Measurements from ENCODE around the gene CPS1.

Gene CPS1

DNA sequence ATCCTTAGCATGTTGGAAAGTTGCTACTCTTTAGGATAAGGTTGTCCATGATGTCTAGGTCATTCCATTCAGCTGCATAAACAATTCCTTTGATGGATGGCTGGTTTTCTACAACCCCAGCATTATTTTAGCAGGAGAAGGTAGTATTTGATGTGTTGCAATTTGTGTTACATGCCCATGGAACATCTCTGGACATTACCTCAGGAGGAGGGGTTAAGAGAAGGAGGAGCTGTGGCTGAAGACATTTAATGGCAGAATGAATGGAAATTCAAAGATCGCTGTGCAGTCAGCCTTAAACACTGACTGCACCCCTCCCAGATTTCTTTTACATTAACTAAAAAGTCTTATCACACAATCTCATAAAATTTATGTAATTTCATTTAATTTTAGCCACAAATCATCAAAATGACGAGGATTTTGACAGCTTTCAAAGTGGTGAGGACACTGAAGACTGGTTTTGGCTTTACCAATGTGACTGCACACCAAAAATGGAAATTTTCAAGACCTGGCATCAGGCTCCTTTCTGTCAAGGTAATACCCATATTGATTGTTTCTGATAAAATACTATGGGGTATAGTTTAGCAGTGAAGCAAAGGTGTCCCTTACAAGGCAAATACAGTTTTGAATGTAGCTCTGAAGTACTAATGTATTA lies at the start of gene CPS1:
Gene CPS1, plus strand, starts transcription at position 271 of the 652 bp plus-strand sequence. Its CDS starts 135 bp downstream, at position 406.
- no peak for DNase-seq

DNA sequence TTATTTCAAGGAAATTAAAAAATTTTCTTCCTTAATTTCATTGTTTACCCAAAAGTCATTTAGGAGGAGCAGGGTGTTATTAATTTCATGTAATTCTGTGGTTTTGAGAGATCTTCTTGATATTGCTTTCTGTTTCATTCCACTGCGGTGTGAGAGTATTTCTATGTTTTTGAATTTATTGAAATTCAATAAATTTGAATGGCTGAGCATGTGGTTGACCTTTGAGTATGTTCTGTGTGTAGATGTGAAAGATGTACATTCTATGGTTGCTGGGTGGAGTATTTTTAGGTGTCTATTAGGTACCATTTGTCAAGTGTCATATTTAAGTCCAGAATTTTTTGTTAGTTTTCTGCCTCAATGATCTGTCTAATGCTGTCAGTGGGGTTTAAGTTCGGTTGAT lies 40.5 kb upstream of the CPS1 start:
- DNase-seq: no peak

- DNase-seq: no peak
Measured at GRCh38 chr2:210517264-210517663, 39.1 kb upstream of the CPS1 start.

DNA sequence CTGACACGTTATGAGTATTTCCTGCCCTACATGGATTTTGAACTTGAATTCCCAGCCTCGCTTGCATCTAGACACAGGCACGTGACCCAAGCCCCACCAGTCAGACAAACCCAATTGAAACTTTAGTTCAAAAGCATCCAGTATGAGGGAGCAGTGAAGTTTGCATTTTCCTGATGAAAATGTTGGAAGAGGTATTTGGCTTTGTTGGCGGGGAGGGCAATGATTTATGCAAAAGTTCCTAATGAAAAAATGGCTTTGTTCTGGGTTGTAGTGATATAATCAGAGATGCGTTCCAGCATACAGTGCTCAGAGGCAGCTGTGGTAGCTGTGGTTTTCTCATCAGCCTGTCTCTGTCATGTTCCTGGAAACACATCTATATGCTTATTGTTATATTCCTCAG lies 36.8 kb upstream of the CPS1 start:
- no peak for DNase-seq

DNA sequence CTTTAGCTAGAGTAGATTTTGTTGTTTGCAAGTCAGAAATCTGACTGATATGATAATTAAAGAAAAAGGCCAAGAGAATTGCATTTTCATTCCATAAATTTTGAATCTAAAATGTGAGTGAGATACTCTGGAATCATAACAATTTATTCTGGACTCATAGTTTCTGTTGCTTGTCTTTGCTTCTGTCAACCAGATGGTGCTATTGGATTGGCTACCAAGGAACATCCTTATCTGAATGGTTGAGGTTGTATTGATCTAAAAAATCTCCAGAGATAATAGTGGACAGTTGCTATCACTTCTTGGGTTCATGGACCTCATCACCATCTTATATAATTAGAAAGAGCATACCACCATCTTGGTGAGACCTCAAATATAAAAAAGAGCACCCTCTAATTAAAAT lies 34.0 kb upstream of the CPS1 start:
- no peak for DNase-seq

GRCh38 chr2:210523650-210524289 lies 32.6 kb upstream of the CPS1 start:
- no peak for DNase-seq

GRCh38 chr2:210524533-210524932 lies 31.9 kb upstream of the CPS1 start:
- no peak for DNase-seq

GRCh38 chr2:210527286-210527685 lies 29.1 kb upstream of the CPS1 start:
- no peak for DNase-seq

DNA sequence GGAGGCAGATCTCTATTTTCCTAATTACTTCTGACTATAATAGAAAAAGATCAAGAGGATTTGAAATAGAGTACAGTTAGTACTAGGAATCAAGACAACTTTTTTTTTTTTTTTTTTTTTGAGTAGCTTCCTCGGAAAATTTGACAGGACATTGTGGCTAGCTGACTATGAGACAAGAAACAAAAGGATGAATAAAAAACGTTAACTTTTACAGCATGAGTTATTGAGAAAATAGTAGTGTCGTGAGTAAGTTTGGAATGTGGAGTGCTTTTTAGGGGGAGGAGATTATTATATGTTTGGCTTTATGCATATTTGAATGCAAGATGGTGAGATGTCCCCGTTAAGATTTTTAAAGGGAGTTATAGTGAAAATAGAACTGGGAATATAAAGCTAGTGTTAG lies 27.7 kb upstream of the CPS1 start:
- DNase-seq: no peak

GRCh38 chr2:210531050-210531449 lies 25.3 kb upstream of the CPS1 start:
- DNase-seq: no peak

- no peak for DNase-seq
Measured at GRCh38 chr2:210531482-210531881, 24.9 kb upstream of the CPS1 start.

GRCh38 chr2:210533389-210533788 lies 23.0 kb upstream of the CPS1 start:
- no peak for DNase-seq

GRCh38 chr2:210534879-210535278 lies 21.5 kb upstream of the CPS1 start:
- no peak for DNase-seq

DNA sequence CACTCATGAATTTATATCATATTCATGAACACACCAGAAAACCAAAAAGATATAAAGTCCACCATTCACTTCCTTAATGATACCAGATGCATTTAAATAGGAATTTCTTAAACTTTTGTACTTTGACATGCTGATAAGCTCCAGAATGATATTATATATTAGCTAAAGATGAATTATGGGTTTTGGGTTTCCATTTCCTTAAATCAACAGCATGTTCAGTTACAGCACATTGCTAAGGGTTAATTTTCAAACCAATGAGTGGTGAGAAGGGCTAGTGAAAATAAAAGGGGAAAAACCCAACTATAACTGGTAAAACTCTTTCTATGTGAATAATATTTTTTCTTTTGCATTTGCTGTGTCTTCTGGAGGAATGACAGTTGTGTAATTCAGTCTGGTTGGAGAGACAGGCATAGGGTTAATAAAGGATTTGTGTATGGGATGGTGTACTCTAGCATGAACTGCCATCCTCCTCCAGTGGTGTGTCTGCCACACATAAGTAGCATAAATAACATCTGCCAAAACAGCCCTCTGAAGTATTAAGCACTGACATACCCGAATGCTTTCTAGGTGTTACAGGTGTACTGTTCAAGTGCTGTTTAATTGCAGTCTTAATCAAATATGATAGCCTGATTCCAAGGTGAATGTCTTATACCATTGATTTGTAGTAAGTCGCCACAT lies 19.3 kb upstream of the CPS1 start:
- DNase-seq: no peak

- DNase-seq: no peak
Measured at GRCh38 chr2:210539035-210539434, 17.4 kb upstream of the CPS1 start.

DNA sequence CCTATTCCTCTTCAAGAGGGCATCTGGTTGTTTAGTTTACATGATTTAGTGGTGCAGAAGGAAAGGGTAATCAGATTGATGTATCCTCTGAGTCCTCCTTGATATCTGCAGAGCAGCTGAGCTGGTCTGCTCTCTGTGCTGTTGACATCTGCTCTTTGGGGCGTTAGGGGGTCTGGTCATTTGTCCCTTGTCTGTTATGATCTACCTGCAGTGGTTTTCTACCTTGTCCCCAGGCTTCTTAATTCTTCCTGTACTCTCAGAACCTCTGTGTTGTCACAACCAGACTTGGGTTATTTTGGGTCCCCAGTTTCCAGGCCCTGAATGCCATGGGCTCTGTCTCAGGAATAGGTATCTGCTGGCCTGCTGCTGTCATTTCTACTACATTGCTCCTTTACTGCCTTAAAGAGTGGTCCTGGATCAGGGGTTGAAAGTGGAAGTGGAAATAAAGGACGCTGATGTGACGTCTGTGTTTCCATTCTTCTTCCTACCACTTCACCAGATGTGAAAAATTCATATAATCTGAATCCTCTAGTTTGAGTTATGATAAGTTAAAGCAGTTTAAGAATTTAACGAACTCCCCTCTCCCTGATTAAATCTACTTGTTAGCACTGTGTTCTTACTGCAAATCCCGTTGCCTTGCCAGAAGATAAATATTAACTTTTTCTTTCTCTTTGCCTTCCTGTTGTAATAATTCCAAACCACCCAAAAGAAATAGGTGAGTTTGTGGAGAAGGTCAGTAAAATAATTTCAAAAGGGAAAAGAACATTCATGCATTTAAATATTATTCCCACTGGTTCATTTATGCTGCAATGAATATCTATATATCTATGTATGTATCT lies 16.6 kb upstream of the CPS1 start:
- DNase-seq: no peak

DNA sequence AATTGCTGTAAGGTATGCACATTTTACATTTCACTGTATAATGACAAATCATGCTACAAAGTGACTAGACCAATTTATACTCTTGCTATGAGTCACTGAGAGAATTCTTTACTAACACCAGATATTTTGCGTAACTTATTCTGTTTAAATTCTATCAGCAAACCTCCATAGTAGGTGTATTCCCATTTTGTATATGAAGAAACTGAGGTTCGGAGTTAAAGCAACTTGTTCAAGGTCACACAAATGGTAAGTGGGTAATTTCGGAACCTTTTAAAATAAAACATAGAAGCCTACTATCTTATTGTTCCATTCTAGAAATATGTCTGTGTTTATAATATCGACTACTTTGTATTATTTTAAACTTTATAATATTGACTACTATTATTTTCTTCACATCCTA lies 15.9 kb upstream of the CPS1 start:
- no peak for DNase-seq

DNA sequence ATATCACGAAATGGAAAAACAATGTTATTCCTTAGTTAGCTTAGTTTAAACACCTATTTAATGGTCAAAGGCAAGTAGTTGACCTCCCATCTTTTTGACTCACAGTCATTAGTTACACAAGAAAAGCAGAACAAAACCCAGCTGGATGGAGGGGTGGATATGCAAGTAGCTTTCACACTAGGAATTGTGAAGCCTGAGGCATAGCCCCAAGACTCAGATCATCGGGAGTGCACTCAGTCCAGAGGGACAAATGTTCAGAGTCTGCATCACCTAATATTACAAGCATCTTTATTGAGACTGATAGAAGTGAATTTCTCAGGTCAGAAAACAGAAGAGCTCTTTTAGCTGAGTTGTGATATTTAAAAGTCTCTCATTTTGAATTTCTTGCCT lies 15.5 kb upstream of the CPS1 start:
- no peak for DNase-seq

DNA sequence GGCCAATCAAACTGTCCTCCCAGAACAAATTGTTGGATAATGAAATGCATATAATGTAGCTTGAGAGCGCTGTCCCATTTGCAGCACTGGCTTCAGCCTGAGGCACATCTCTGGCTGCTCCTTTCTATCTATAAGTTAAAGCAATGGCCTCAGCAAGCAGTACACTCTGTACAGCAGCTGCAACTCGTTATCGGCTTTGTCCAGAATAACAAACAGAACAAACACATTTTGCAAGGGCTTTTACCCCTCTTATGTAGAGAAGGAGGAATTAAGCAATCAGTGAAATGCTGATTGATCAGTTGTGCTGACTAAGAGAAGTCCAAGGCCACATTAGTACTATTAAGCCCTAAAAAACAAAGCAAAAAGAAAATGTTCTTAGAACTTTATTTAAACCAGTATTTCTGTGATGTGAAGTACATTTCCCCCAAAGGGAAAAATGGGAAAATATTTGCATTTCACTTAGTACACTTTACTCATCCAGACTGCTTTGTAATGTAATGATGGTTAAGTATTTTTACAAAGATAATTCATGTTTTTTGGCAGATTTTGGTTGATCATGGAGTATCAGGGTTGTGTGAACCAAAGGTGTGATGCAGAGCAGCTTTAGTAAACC lies 15.0 kb upstream of the CPS1 start:
- no peak for DNase-seq

DNA sequence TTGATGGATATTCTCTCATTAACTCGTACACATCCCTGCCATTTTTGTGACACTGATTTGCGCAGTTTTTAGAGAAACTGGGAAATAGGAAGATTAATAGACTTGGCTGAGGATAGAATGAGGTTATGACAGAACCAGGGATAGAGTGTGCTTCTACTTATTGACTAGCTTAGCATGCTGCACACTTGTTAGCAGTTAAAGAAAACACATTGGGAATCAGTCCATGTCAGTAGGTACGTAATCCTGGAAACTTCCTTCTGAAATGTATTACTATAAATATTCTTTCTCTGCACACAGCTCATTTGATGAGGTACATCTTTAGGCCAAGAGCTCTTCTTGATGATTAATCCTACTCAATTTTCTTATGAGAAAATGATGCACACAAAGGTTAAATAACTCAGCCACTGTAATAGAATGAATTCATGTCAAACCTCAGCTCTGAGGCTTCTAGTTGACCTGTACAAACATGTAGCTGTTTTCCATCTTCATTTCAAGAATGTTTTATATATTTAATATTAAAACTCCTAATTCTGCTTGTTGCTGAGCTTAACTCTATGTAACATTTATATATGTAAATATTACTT lies 12.3 kb upstream of the CPS1 start:
- DNase-seq: no peak

GRCh38 chr2:210544831-210545230 lies 11.6 kb upstream of the CPS1 start:
- DNase-seq: no peak

- no peak for DNase-seq
Measured at GRCh38 chr2:210546424-210547208, 9.8 kb upstream of the CPS1 start.

Data from stimulated activated naive CD4-positive, alpha-beta T cell (primary cell).